Mucosa of stomach (tissue), 1 donor: ENCODE results near the gene EIF5A.
A peak's percentile ranks its signal among the peaks of the same experiment; 100 is the strongest.
"Not testable (repeated sequence)": the region's sequence is repeated elsewhere in the genome, so short reads cannot be mapped to it uniquely, and the experiment has no call there.

Source experiments
- H3K27me3 ChIP-seq: one replicate; pipeline ENCODE4 v1.7.0; 2013; ENCODE audit warnings: mild to moderate bottlenecking, low read length; ENCODE audit not compliant: control insufficient read depth, insufficient read depth
- H3K36me3 ChIP-seq: one replicate; pipeline ENCODE4 v1.7.0; 2013; ENCODE audit warnings: low read length; ENCODE audit not compliant: control insufficient read depth, insufficient read depth
- H3K4me1 ChIP-seq: one replicate; pipeline ENCODE4 v1.7.0; 2013; ENCODE audit warnings: mild to moderate bottlenecking, low read length; ENCODE audit not compliant: control insufficient read depth, insufficient read depth
- H3K4me3 ChIP-seq: one replicate; pipeline ENCODE4 v1.7.0; 2013; ENCODE audit warnings: low read length
- H3K9ac ChIP-seq: one replicate; pipeline ENCODE4 v1.7.0; 2013; ENCODE audit warnings: mild to moderate bottlenecking, low read length, moderate library complexity
- H3K9me3 ChIP-seq: one replicate; pipeline ENCODE4 v1.7.0; 2013; ENCODE audit warnings: mild to moderate bottlenecking, low read length, moderate library complexity; ENCODE audit not compliant: control insufficient read depth
- donor health status: Pancreatic carcinoma.

Gene EIF5A

DNA sequence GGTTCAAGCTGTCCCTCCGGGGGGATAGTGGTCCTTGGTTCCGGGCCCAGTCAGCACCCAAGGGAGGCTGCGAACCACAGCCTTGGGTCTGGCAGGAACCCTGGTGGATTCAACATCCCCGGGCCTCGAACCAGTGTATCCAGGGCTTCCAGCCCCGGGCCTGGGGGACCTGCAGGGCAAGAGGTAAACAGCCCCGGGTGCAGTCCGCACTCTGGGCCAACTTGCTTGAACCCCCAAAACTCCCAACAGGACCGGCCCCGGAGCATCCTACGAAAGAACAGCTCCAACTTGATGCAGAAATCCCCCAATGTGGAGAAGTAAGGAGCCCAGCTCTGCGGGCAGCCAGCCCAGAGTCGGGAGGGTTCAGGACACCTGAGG lies 23.2 kb downstream of the EIF5A start:
- no peak overlapping the region for H3K9ac ChIP-seq

DNA sequence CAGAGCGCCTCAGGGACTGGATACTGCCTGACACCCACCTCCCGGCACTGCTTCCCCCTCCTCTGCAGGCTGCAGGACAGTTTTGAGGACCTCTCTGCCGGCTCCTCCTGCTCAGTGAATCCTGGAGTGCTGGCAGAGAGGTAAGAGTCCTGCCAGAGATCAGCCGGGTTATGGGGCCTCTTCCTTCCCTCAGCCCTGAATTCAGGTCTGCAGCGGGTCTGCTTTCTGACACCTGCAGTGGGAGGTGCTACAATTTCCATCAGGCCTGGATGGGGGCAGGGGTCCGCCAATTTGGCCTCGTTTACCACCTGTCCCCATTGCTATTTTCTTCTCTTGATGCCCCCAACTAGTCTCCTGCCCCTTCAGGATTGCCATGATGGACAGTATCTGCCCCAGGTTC lies 24.7 kb downstream of the EIF5A start:
- no peak overlapping the region for H3K9ac ChIP-seq
- peaks cover 6% of the 10 kb centered on the region for H3K4me1 ChIP-seq
- H3K9me3 ChIP-seq: no peaks in the 10 kb centered on the region
- peaks cover 11% of the 10 kb centered on the region for H3K27me3 ChIP-seq
- H3K4me3 ChIP-seq: no peak overlapping the region
- H3K36me3 ChIP-seq: no peaks in the 10 kb centered on the region

More for the DNA sequence above, 23.2 kb downstream of the EIF5A start:
- no peaks in the 10 kb centered on the region for H3K9me3 ChIP-seq
- H3K36me3 ChIP-seq: no peaks in the 10 kb centered on the region
- H3K4me1 ChIP-seq: peaks cover 6% of the 10 kb centered on the region
- no peak overlapping the region for H3K4me3 ChIP-seq
- H3K27me3 ChIP-seq: no peaks in the 10 kb centered on the region

DNA sequence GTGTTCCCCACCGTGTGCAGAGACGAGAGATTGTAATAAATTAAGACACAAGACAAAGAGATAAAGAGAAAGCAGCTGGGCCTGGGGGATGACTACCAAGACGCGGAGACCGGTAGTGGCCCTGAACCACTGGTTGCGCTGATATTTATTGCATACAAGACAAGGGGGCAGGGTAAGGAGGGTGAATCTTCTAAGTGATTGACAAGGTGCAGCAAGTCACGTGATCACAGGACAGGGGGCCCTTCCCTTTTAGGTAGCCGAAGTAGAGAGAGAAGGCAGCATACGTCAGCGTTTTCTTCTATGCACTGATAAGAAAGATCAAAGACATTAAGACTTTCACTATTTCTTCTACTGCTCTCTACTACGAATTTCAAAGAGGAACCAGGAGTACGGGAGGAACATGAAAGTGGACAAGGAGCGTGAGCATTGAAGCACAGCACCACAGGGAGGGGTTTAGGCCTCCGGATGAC lies 25.2 kb downstream of the EIF5A start:
- H3K4me1 ChIP-seq, H3K9me3 ChIP-seq, H3K36me3 ChIP-seq, H3K9ac ChIP-seq, H3K4me3 ChIP-seq: not testable (repeated sequence)
- H3K27me3 ChIP-seq: peaks cover 11% of the 10 kb centered on the region

DNA sequence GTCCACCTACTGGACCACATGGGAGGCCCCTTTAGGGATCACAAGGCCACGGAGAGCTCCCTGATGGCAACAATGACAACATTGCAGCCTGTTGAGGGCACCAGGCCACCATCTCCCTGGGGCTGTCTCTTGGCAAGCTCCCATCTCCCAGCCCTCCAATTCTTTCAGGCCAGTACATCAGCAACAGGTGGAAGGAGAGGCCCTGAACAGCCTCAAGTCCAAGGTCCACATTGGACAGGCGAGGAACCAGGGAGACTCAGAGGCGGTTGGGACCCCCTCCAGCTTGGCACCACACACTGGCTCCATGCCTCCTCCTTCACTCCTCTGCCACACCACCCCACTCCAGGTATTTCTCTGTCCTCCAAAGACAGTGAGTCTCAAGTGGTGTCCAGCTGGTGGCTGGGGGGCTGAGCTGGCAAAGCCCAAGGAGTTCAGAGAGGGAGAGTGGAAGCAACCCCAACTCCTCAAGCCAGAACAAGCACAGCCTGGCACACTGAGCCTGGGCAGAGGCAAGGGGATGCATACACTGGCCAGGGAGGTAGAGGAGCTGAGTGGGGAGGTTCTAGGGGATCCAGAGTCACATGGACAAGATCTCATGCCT lies 27.6 kb downstream of the EIF5A start:
- Histone ChIP-seq H3K36me3 (no peaks in the 10 kb centered on the region), H3K27me3 (peaks cover 11% of the 10 kb centered on the region), H3K4me3 (no peak overlapping the region), H3K4me1 (no peaks in the 10 kb centered on the region), H3K9ac (no peak overlapping the region), H3K9me3 (no peaks in the 10 kb centered on the region)

DNA sequence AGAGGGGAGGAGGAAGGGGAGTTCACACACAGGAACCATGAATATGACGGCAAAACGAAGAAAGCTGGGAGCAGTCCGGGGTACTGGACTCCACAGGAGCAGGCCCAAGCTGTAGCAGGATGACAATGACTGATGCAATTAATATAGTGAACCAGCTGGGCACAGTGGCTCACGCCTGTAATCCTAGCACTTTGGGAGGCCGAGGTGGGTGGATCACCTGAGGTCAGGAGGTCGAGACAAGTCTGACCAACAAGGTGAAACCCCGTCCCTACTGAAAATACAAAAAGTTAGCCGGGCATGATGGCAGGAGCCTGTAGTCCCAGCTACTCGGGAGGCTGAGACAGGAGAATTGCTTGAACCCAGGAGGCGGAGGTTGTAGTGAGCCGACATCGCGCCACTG lies 28.3 kb downstream of the EIF5A start:
- peaks cover 11% of the 10 kb centered on the region for H3K27me3 ChIP-seq
- not testable (repeated sequence) for H3K9ac ChIP-seq, H3K36me3 ChIP-seq, H3K4me3 ChIP-seq, H3K9me3 ChIP-seq, H3K4me1 ChIP-seq

DNA sequence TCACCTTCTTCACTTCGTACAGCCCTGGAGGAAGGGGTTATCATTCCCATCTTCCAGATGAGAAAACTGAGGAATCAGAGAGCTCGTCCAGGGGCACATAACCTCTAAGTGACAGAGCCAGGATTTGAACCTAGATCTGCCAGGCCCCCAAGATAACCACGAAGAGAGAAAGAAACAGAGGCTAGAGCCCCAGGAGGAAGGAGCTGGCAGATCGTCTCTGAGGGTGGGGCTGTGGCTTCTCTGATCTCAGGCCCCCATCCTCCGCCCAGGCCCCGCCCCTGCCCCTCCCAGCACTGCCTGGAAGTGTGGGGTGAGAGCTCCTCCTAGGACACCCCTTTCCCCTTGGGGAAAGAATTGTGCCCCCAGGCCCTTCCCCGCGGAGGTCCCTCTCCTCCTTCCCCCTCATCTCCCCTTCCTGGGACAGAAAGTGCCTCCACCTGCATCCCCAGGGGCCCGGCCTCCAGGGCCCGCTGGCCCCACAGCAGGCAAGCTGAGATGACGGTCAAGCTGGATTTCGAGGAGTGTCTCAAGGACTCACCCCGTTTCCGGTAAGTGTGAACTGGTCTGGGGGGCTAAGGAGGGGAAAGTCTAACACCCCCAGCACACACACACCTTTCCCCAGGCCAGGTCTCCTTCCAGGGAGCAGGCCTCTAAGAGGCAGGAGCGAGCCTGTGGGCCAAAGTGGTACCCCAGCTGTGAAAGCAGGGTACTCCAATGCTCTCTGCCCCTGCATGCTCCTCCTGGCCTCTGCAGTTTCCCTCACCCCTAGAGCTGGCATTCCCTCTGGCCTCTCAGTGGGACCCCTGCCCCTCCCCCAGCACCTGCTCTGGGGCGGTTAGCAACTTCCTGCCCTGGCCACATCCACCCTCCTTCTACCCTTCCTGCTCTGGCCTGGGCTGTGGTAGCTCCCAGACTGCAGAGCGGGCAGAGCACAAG lies 29.1 kb downstream of the EIF5A start, which contains the start of gene ACAP1:
Gene ACAP1 (plus strand): TSS at position 290 of the 936 bp plus-strand sequence. CDS start 206 bp downstream, at position 496.
- H3K27me3 ChIP-seq: peaks cover 11% of the 10 kb centered on the region
- H3K9ac ChIP-seq: peak within 1 kb of the TSS; percentile 12
- H3K4me1 ChIP-seq: no peaks in the 10 kb centered on the region
- H3K36me3 ChIP-seq: no peaks in the 10 kb centered on the region
- no peaks in the 10 kb centered on the region for H3K9me3 ChIP-seq
- no peak within 1 kb of the TSS for H3K4me3 ChIP-seq

DNA sequence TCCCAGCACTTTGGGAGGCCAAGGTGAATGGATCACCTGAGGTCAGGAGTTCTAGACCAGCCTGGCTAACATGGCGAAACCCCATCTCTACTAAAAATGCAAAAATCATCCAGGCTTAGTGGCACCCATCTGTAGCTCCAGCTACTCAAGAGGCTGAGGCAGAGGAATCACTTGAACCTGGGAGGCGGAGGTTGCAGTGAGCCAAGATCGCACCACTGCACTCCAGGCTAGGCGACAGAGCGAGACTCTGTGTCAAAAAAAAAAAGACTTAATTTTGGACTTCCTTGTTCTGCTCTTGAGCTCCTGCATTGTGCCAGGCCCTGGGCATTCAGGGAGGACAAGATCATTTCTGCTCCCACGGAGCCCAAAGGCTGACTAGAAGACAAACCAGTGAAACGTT lies 30.2 kb downstream of the EIF5A start:
- not testable (repeated sequence) for H3K36me3 ChIP-seq, H3K4me3 ChIP-seq
- H3K27me3 ChIP-seq: peaks cover 19% of the 10 kb centered on the region

DNA sequence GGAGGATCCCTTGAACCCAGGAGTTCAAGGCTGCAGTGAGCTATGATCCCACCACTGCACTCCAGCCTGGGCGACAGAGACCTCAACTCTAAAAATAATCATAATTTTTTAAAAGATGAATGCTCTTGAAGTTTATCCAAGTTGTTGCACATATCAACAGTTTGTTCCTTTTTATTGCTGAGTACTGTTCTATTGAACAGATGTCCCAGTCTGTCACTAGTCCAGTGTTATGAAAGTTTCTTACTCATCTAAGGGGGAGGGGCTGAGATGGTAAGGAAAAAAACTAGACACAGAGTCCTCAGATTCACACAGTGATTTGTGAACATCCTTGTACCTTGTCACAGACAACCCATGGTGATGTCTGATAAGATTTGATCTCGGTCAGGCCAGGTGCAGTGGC lies 32.8 kb downstream of the EIF5A start:
- no peaks in the 10 kb centered on the region for H3K9me3 ChIP-seq
- H3K27me3 ChIP-seq: peaks cover 38% of the 10 kb centered on the region
- H3K4me1 ChIP-seq: no peaks in the 10 kb centered on the region
- H3K4me3 ChIP-seq: no peak overlapping the region
- H3K36me3 ChIP-seq: no peaks in the 10 kb centered on the region
- no peak overlapping the region for H3K9ac ChIP-seq

More for the DNA sequence above, 30.2 kb downstream of the EIF5A start:
- H3K9ac ChIP-seq, H3K9me3 ChIP-seq, H3K4me1 ChIP-seq: not testable (repeated sequence)

DNA sequence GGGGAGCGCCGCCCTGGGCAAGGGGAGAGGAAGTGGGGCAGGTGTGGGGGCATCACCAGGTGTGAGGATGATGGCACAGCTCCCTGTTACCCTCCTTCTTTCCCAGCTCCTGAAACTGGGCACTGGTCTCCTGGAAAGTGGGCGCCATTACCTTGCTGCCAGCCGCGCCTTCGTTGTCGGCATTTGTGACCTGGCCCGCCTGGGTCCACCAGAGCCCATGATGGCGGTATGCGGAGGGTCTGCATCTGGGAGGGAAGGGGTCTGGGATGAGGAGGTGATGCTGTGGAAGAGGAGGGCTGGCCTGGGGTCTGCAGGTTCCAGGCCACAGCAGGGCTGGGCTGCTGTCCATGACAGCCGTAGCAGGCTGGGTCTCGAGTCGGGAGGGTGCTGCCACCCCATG lies 34.4 kb downstream of the EIF5A start:
- no peaks in the 10 kb centered on the region for H3K36me3 ChIP-seq
- peaks cover 28% of the 10 kb centered on the region for H3K27me3 ChIP-seq
- no peaks in the 10 kb centered on the region for H3K9me3 ChIP-seq

DNA sequence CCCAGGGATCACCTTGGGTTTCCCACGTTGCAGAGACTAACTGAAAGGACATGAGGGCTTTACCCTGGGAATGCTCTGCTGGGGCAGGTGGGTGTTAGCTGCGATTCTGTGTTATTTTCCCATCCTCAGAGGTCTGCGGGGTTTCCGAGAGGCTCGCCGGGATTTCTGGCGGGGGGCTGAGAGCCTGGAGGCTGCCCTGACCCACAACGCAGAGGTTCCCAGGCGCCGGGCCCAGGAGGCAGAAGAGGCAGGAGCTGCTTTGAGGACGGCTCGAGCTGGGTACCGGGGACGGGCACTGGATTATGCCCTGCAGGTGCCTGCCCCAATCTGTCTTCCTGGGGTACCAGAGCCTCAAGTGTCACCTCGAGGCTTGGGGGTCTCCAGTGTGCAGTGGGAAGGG lies 35.8 kb downstream of the EIF5A start:
- Histone ChIP-seq H3K36me3 (no peaks in the 10 kb centered on the region), H3K4me3 (no peak overlapping the region), H3K27me3 (peaks cover 28% of the 10 kb centered on the region), H3K9me3 (no peaks in the 10 kb centered on the region), H3K9ac (no peak overlapping the region), H3K4me1 (no peaks in the 10 kb centered on the region)

More for the DNA sequence above, 34.4 kb downstream of the EIF5A start:
- no peak overlapping the region for H3K4me3 ChIP-seq
- no peak overlapping the region for H3K9ac ChIP-seq
- H3K4me1 ChIP-seq: no peaks in the 10 kb centered on the region

DNA sequence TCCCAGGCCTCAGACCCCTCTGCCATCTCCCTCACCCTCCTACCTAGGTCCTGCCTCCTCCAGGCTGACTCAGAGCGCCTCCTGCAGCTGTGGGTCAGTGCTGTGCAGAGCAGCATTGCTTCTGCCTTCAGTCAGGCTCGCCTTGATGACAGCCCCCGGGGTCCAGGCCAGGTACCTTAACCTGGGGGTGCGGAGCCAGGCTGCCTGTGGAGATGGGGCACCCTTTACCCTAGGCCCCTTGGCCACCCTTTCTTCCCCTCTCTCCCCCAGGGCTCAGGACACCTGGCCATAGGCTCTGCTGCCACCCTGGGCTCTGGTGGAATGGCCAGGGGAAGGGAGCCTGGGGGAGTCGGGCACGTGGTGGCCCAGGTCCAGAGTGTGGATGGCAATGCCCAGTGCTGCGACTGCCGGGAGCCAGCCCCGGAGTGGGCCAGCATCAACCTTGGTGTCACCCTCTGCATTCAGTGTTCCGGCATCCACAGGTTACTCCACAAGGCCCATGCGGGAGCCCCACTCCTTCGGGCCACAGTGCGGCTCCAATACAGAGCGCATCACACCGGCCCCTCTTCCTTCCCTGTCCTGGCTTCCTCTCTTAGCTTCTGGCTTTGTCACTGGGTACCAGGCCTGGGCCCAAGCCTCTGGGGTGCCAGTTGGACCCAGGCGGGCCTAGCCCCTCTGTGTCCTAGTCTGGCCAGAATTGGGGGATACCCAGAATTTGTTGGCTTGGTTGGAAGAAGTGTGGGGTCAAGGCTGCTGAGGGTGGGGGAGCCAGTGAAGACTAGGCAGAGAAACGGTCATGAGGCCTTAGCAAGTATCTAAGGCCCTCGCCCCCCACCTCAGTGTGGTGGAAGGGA lies 39.6 kb downstream of the EIF5A start:
- Histone ChIP-seq H3K36me3 (no peaks in the 10 kb centered on the region), H3K9ac (no peak overlapping the region), H3K4me3 (no peak overlapping the region), H3K27me3 (peaks cover 27% of the 10 kb centered on the region), H3K4me1 (peaks cover 11% of the 10 kb centered on the region), H3K9me3 (no peaks in the 10 kb centered on the region)
